CD4-positive, alpha-beta T cell treated with Interleukin-6 at 100 ng/mL for 8 hours (primary cell): ENCODE measurements around the gene ARL6IP6.
"Not testable (repeated sequence)": the region's sequence is repeated elsewhere in the genome, so short reads cannot be mapped to it uniquely, and the experiment has no call there.

Experiments
- DNase-seq: peaks from one replicate; pipeline ENCODE4 v3.0.0-alpha.2; 2020; ENCODE audit warnings: mixed read lengths, low spot score

ARL6IP6 gene

DNA sequence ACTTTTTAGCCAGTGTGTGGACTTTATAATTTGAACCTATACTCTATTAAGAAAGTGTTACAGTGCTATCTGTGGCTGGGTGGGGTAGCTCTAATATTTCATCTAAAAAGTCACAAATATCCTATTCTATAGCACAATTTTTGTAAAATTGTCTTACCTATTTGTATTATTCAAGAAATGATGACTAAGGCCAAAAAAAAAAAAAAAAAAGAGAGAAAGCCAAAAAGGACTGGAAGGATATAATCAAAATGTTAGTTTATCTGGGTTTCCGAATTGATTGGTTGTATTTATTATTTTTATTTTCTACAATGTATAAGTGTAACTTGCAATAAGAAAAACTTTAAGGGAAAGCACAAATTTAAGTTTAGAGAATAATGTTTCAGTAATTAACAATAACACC lies 5.5 kb downstream of the ARL6IP6 start:
- no peak for DNase-seq

DNA sequence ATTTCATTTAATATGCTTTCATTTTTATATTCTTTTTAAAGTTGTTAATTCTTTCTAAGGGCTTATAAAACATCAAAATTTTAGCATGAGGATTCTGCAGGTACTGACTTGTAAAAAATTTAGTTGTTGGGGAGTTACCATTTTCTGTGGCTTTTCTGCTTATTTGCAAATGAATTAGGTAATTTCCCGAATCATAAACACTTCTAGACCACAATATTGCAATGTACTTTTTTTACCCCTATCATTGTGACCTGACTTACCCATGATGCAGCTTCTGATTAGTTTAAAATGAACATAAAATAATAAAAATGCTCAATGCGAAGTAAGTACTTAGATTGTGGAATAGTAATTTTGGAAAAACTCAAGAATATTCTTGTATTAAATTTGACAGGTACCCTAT lies 11.4 kb downstream of the ARL6IP6 start:
- DNase-seq = no peak

DNA sequence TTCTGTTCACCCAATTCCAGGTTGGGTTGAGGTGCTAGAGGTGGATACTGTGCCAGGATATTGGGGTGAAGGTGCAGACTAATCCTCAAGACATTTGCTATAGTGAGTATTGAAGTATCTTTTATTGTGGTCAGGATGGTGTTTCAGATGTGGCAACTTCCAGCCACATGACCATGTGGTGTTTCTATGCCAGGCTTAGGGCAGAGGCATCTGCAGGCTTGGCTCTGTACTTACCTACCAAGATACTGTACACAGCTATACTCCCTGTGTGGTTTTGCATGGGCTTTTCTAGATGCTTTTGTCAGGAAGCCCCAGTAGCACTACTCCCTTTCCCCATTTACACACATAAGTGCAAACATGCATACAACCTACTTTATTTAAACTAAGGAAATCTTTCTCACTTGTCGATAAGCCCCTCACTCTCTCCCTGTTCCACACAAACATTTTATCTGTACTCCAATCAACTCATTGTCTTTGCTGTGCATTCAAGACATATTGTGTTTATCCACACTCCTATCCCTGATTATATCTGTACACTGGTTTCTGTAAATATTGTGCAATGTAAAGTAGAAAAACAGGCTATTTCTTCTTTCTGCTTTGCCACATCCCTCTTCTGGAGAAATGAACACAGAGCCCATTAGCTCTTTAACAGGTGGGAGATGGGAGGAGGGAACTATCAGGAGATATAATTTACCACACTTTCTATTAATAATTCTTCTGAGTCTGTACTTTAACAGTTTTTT lies 12.3 kb downstream of the ARL6IP6 start:
- peak; percentile 58 for DNase-seq

DNA sequence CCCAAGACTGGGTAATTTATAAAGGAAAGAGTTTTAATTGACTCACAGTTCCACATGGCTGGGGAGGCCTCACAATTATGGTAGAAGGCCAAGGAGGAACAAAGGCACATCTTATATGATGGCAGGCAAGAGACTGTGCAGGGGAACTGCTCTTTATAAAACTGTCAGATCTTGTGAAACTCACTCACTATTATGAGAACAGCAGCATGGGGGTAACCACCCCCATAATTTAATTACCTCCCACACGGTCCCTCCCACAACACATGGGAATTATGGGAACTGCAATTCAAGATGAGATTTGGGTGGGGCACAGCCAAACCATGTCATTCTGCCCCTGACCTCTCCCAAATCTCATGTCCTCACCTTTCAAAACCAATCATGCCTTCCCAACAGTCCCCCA lies 19.1 kb downstream of the ARL6IP6 start:
- DNase-seq = not testable (repeated sequence)

DNA sequence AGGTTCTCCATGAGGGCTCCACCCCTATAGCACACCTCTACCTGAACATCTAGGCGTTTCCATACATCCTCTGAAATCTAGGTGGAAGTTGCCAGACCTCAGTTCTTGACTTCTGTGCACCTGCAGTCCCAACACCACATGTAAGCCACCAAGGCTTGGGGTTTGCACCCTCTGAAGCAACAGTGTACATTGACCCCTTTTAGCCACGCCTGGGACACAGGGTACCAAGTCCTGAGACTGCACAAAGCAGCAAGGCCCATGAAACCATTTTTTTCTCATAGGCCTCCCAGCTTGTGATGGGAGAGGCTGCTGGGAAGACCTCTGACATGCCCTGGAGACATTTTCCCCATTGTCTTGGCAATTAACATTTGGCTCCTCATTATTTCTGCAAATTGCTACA lies 20.0 kb downstream of the ARL6IP6 start:
- no peak for DNase-seq

DNA sequence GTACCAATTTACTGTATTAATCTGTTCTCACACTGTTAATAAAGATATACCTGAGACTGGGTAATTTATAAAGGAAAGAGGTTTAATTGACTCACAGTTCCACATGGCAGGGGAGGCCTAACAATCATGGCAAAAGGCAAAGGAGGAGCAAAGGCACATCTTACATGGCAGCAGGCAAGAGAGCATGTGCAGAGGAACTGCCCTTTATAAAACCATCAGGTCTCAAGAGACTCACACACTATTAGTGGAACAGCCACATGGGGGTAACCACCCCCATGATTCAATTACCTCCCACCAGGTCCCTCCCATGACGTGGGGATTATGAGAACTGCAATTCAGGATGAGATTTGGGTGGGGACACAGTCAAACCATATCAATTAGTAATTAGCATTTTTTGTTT lies 21.3 kb downstream of the ARL6IP6 start:
- DNase-seq = not testable (repeated sequence)

DNA sequence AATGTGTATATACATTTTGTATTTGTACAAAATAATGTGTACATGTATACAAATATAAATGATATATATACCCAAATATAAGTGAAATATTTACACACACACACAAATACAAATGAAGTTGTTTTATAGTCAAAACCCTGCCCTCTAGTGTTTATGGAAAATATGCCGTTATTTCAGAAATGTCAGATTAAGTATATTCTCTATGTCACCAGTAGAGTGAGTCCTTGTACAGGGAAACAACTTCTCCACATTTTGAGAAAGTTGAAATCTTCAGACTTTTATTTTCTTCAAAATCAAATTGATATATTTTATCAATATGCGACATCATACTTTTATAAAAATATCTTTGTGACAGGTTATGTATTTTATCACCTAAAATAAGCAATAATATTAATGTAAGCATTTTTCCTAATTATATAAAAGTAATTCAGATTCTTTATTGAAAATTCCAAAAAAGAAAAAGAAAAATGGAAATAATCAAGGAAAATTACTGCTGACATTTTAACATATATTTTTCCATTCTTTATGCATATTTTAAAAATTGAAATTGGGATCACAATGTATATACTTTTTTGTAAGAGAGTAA lies 22.4 kb downstream of the ARL6IP6 start:
- peak; percentile 33 for DNase-seq

DNA sequence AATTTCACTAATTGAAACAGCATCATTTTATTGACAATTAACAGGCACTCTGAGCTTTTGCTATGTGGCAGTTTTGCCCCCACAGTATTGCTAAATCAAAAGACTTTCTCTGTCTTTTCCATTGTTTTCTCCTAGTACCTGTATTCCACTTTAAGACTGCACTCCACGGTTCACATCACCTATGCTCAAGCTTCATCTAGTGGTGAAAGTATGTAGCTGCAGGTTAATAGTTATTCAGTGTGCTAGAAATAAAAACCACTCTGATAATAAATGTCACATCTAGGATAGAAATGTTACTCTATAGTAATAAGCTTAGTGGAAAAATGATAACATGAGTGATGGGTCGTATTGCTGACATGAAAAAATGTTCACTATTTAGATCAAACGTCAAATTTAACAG lies 24.6 kb downstream of the ARL6IP6 start:
- DNase-seq = no peak

DNA sequence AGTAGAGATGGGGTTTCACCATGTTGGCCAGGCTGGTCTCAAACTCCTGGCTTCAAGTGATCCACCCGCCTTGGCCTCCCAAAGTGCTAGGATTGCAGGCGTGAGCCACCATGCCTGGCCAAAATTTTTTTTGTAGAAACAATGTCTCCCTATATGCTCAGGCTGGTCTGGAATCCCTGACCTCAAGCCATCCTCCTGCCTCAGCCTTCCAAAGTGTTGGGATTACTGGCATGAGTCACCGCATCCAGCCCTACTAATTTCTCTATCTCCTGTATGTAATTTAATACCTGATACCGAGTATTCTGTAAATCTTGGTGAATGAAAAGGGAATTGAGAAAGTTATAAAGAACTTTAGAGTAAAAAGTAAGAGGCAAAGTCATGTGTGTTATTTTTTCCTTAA lies 29.3 kb downstream of the ARL6IP6 start:
- DNase-seq = not testable (repeated sequence)

DNA sequence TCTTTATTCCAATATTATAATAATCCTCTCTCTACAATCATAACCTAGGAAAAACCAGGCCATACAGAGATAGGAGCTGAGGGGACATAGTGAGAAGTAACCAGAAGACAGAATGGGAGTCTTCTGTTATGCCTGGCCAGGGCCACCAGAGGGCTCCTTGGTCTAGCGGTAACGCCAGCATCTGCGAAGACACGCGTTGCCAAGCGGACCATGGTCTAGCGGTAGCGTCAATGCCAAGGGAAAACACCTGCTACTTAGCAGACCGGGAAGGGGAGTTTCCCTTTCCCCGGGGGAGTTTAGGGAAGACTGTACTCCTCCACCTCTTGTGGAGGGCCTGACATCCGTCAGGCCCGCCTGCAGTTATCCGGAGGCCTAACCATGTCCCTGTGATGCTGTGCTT lies 36.6 kb downstream of the ARL6IP6 start:
- no peak for DNase-seq

DNA sequence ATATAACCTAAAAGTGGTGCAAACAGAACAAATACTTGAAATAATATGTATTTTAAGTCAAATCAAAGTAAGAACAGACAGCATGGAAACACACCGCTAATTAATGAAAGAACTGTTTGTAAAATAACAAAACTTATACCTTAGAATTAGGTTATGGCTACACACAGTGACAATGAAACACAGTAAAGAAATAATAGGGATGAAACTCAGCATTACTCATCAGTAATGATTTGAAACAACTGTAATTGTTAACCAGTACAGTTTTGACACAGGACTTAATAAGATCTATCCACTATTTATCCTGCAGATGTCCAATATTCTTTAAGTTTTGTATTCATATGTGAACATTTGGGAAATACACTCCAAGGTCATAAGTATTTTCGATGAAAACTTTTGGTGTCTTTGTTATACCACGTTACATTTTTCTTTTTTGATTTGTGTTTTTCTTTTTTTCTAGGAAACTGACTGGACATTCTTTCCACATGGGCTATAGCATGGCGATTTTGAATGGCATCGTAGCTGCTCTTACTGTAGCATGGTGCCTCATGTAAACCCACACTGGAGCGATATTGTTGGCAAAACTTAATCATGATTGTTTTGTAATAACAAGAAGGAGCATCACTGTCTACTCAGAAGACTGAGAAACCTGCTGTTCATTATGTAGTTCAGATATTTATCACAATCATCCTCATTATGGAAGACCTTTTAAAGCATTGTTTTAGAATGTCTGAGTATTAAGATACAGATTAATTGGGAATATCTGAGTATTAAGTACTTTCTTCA lies 41.1 kb downstream of the ARL6IP6 start:
- DNase-seq = no peak

DNA sequence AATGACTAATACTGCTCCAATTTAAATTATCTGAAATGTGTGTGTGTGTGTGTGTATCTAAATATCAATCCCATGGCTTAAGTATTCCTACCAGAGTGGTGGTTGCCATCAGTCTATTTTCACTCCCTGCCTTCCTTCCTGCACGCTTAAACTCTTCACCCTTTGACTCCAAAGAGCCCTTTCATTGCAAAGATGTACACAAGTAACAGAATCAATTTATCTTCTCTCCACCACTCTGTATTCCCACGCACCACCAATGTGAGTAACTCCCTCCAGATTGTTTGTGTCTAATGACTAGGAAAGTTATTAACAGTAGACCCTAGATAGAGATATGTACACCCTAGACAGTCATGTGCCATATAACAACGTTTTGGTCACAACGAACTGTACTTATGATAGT lies 42.8 kb downstream of the ARL6IP6 start:
- no peak for DNase-seq

DNA sequence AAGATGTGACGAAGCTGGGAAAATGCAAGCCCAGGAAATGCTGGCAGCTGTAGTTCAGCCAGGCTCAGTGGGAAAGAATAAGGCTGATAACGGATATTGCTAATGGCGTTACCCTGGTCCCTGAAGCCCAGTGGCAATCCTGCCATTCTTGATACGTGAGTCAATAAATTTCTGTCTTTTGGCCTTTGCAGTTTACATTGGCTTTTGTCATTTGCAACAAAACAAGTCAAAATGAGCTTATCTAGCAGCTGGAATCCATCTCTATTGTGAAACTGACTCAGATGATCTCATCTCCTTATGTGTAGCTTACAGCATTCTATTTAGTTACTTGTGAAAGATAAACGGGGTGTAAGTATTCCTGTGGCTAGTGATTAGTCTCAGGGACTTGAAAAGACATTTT lies 43.8 kb downstream of the ARL6IP6 start:
- no peak for DNase-seq

DNA sequence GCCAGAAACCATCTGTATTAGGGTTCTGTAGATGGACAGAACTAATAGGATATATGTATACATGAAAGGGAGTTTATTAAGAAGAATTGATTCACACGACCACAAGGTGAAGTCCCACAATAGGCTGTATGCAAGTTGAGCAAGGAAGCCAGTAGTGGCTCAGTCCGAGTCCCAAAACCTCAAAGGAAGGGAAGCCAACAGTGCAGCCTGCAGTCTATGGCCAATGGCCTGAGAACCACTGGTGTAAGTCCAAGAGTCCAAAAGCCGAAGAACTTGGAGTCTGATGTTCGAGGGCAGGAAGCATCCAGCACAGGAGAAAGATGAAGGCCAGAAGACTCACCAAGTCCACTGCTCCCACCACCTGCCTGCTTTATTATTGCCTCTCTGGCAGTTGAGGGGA lies 44.8 kb downstream of the ARL6IP6 start:
- not testable (repeated sequence) for DNase-seq

DNA sequence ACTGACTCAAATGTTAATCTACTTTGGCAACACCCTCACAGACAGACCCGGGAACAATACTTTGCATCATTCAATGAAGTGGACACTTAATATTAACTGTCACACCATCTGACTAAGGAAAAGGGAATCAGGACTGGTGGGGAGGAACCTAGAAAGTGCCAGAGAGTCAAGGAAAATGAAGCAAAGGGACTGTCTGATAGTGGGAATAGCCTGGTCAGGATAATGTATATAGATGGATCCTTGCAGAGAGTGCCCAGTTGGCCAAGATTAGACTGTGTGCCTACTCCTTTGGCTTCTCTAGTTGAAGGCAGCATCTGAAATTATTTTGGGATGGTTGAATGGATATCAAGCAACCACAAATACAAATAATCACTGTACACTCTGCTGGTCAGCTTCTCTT lies 45.2 kb downstream of the ARL6IP6 start:
- DNase-seq = no peak

DNA sequence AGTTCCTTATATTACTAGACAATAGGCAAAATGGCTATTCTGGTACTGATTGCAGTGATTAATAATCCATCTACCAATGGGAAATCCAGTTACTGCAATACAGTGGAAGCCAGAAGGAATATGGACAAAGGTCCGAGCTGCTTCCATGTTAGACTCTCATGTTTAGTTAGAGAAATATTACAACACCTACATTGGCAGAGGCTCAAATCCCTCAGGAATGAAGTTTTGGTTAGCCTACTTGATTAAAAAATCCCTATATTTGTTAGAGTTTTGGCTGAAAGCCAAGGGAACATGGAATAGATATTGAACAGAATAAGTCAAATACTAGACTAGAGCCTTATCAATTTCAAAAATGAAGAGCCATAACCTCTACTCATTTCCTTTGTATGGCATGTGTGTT lies 48.5 kb downstream of the ARL6IP6 start:
- DNase-seq = no peak

DNA sequence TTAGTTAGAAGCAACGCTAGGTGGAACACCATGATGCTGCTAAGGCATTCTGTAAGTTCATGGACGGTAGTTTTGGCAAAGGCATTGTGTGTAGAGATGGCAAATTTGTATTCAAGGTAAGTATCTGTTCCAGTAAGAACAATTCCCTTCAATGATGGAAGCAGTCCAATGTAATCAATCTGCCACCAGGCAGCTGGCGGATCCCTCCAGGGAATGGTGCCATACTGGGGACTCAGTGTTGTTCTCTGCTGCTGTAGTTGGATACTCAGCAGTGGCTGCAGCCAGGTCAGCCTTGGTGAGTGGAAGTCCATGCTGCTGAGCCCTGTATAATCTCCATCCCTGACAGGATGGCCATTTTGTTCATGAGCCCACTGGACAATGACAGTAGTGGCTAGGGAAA lies 62.8 kb downstream of the ARL6IP6 start:
- no peak for DNase-seq

DNA sequence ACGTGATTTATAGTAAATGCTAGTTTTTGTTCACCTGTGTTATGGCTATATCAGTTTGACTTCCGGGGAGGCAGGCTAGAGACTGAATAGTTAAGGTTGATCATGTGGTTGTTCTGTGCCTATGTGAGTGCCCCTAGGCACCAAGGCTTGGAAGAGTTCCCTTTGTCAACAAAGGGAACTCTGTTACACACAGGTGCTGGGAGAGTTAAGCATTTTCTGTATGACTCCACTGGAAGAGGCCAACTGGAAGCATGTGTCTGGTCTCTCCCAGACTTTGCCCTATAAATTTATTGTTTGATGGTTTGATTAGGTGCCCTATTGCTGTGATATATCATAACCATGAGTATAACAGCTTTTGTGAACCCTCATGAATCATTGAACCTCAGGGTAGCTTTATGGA lies 63.8 kb downstream of the ARL6IP6 start:
- no peak for DNase-seq

DNA sequence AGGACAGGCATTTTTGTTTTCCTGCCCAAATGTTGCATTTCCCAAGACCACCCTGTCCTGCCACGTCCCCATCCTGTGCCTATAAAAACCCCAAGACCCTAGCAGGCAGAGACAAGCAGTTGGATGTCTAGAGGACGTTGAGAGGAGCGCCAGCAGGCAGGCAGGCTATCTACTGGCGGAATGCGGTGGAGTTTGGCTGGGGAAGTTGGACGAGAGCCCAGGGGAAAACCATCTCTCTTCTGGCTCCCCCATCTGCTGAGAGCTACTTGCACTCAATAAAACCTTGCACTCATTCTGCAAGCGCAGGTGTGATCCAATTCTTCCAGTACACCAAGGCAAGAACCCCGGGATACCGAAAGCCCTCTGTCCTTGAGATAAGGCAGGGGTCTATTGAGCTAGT lies 72.5 kb downstream of the ARL6IP6 start:
- DNase-seq = no peak

DNA sequence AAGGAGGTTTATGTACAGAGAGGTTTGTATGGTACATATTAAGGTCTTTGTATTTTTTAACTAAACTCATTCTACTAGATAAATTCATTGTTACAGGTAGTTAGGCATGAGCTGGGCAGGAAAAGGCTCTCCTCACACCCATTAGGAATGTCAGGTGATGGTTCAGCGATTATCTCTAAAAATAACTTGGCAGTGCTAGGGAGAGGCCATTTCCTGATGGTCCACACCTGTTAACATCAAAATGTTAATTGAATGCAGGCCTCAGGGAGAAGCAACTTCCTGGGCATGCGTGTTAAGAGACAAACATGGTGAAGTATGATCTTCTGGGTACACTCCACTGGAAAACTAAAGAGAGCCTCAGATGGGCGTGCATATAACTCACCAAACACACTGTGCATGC lies 73.6 kb downstream of the ARL6IP6 start:
- DNase-seq = no peak

DNA sequence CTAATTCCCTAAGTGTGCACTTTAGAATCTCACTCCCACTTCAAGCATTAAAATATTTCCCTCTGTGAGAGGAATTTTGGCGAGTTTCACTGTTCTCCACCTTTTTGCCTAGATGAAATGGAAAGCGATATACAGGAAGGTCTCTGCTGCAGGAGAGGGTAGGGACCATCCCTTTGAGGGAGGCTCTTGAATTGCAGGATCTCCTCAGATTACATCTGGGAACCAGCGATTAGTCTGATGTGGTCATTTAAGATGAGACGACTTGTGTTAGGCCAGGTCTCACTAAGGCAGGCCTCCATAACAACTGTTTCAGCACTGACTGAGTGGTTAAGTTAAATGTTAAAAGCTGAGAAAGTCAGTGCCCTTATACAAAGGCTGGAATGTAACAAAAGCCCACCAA lies 74.6 kb downstream of the ARL6IP6 start:
- no peak for DNase-seq

DNA sequence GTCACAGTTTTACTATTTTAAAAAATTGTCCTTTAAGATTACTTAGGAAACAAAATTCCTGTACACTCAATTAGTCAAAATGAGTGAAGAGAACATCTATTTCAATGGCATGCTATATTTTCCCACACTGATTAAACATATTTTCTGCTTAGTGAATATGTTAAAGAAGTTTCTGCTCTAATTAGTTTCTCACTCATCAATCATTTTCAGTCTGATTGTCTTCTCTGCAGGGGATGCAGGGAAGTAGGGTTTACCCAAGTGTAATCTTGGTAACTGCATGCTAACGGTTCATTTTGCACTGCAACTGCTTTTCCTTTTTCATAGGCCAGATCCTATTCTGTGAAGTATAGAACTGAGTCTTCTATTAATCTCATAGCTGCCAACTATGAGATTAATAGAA lies 78.5 kb downstream of the ARL6IP6 start:
- DNase-seq = no peak

DNA sequence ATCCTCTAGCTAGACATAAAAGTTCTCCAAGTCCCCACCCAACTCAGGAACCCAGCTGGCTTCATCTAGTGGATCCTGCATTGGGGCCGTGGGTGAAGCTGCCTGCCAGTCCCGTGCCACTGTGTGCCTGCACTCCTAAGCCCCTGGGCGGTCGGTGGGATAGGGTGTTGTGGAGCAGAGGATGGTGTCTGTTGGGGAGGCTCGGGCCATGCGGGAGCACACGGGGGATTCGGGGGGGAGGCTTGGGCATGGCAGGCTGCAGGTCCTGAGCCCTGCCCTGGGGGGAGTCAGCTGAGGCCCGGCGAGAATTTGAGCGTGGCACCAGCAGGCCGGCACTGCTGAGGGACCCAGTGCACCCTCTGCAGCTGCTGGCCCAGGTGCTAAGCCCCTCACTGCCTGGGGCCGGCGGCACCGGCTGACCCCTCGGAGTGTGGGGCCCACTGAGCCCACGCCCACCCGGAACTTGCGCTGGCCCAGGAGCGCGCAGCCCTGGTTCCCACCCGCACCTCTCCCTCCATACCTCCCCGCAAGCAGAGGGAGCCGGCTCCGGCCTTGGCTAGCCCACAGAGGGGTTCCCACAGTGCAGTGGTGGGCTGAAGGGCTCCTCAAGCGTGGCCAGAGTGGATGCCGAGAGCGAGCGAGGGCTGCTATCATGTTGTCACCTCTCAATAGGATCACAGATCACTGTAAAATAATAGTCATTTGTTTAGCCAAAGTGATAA lies 86.4 kb downstream of the ARL6IP6 start:
- no peak for DNase-seq
